Skeletal muscle tissue (tissue), 4 donors: ENCODE measurements around the gene ANKRD17. TPM values are rescaled to one million over a fixed set of nuclear protein-coding genes. Genes with fewer than 3 reads are reported as not detected.

ENCODE experiments used
- H3K27ac ChIP-seq: one replicate; pipeline ENCODE4 v1.7.0; 2013; ENCODE audit warnings: mild to moderate bottlenecking, low read depth, low read length, inconsistent platforms
- H3K27me3 ChIP-seq, 3 donors: one replicate each; pipeline ENCODE4 v1.7.0; 2013; ENCODE audit warnings: low read length in 3 of 3; ENCODE audit not compliant: control insufficient read depth in 3 of 3, insufficient read depth in 3 of 3
- H3K36me3 ChIP-seq, 3 donors: one replicate each; pipeline ENCODE4 v1.7.0; 2013; ENCODE audit warnings: low read length in 3 of 3; ENCODE audit not compliant: control insufficient read depth in 3 of 3, insufficient read depth in 3 of 3
- H3K4me1 ChIP-seq, 3 donors: one replicate each; pipeline ENCODE4 v1.7.0; 2013; ENCODE audit warnings: low read length in 3 of 3, mild to moderate bottlenecking in 3 of 3; ENCODE audit not compliant: control insufficient read depth in 3 of 3, insufficient read depth in 3 of 3
- H3K4me3 ChIP-seq, 3 donors: one replicate each; pipeline ENCODE4 v1.7.0; 2013; ENCODE audit warnings: low read length in 3 of 3
- H3K9ac ChIP-seq, 3 donors: one replicate each; pipeline ENCODE4 v1.7.0; 2013; ENCODE audit warnings: low read length in 3 of 3, mild to moderate bottlenecking in 3 of 3, moderate library complexity in 2 of 3, low read depth in 1 of 3
- H3K9me3 ChIP-seq, 3 donors: one replicate each; pipeline ENCODE4 v1.7.0; 2013; ENCODE audit warnings: low read length in 3 of 3; ENCODE audit not compliant: control insufficient read depth in 3 of 3
- total RNA-seq: library from RNA; depleted of rRNA; stranded (reverse); fragments of >200 nt; gene quantifications from one replicate; pipeline ENCODE4 v1.2.3, GENCODE V29; 2014
- donor health status: Osteomylitis.

The ANKRD17 gene
- total RNA-seq, 1 donor from 2014 or later, result 46.4 TPM

- Histone ChIP-seq H3K4me3 (no peak overlapping the region), H3K27ac (no peak overlapping the region), H3K27me3 (no peaks in the 10 kb centered on the region), H3K9me3 (no peaks in the 10 kb centered on the region), H3K36me3 (peaks cover 26 to 45% (median 42%) of the 10 kb centered on the region in 3 donors), H3K4me1 (no peaks in the 10 kb centered on the region), H3K9ac (no peak overlapping the region)
Measured at GRCh38 chr4:73098713-73099112, 159.9 kb downstream of the ANKRD17 start.

GRCh38 chr4:73098016-73098415, 160.6 kb downstream of the ANKRD17 start:
- Histone ChIP-seq H3K27me3 (no peaks in the 10 kb centered on the region), H3K4me1 (no peaks in the 10 kb centered on the region), H3K4me3 (no peak overlapping the region), H3K27ac (no peak overlapping the region), H3K9me3 (no peaks in the 10 kb centered on the region), H3K9ac (no peak overlapping the region), H3K36me3 (peaks cover 26 to 45% (median 42%) of the 10 kb centered on the region in 3 donors)

DNA sequence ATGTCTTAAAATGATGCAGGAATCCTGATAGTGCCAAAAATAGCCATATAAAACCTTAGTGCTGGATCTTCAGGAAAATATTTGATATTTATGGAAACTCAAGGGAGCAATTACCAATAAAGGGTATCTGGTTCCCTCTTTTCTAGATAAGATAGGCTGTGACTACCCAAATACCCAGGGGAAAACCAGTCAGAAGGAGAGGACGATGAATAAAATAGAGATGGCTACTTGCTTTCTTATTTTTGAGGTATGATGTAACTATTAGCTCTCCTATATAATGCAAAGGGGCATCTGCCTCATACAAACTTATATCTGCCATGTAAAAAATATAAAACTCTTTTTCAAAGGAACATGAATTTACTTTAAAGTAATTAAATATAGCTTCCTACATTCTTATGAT, 165.7 kb downstream of the ANKRD17 start:
- Histone ChIP-seq H3K4me3 (no peak overlapping the region), H3K4me1 (no peaks in the 10 kb centered on the region), H3K27ac (no peak overlapping the region), H3K9ac (no peak overlapping the region), H3K9me3 (no peaks in the 10 kb centered on the region), H3K36me3 (peaks cover 21 to 36% (median 25%) of the 10 kb centered on the region in 3 donors), H3K27me3 (no peaks in the 10 kb centered on the region)

DNA sequence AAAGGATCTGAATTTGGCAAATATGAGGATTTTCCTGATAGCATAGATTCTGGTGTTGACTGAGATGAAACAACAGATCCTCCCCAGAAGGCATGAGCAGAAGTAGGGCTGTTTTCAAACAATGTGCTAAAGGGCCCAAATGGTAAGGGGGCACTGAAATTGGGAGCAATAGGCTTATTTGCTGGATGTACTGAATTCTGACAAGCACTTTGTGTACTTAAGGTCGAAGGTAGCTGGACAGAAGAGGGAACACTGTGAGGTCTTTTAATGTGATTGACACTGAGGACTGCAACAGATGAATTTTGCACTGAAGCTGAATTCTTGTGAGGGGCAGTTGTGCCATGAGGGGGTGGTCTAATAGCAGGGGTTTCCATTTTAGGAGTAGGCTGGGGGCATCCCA, 167.9 kb downstream of the ANKRD17 start:
- Histone ChIP-seq H3K9ac (no peak overlapping the region), H3K4me3 (no peak overlapping the region), H3K9me3 (no peaks in the 10 kb centered on the region), H3K27ac (no peak overlapping the region), H3K4me1 (no peaks in the 10 kb centered on the region), H3K27me3 (no peaks in the 10 kb centered on the region), H3K36me3 (peaks cover 21 to 23% (median 21%) of the 10 kb centered on the region in 3 donors)

- no peak overlapping the region for H3K27ac ChIP-seq
- H3K9me3 ChIP-seq, result no peaks in the 10 kb centered on the region
- peaks cover 14 to 24% (median 15%) of the 10 kb centered on the region in 3 donors for H3K36me3 ChIP-seq
- no peaks in the 10 kb centered on the region for H3K27me3 ChIP-seq
- H3K4me3 ChIP-seq, result no peak overlapping the region
- H3K9ac ChIP-seq, result no peak overlapping the region
- no peaks in the 10 kb centered on the region for H3K4me1 ChIP-seq
Measured at GRCh38 chr4:73087871-73088270, 170.7 kb downstream of the ANKRD17 start.

GRCh38 chr4:73086095-73086868, 172.3 kb downstream of the ANKRD17 start:
- no peaks in the 10 kb centered on the region for H3K9me3 ChIP-seq
- no peak overlapping the region for H3K4me3 ChIP-seq
- peaks cover 8 to 19% (median 13%) of the 10 kb centered on the region in 3 donors for H3K36me3 ChIP-seq
- H3K27me3 ChIP-seq, result no peaks in the 10 kb centered on the region
- no peak overlapping the region for H3K9ac ChIP-seq
- H3K4me1 ChIP-seq, result no peaks in the 10 kb centered on the region
- H3K27ac ChIP-seq, result no peak overlapping the region

- Histone ChIP-seq H3K36me3 (peaks cover 8 to 32% (median 20%) of the 10 kb centered on the region in 3 donors), H3K27me3 (no peaks in the 10 kb centered on the region), H3K9ac (no peak overlapping the region), H3K9me3 (no peaks in the 10 kb centered on the region), H3K4me3 (no peak overlapping the region), H3K4me1 (no peaks in the 10 kb centered on the region), H3K27ac (no peak overlapping the region)
Measured at GRCh38 chr4:73080789-73081188, 177.8 kb downstream of the ANKRD17 start.

GRCh38 chr4:73075832-73076231, 182.8 kb downstream of the ANKRD17 start:
- Histone ChIP-seq H3K27ac (no peak overlapping the region), H3K36me3 (peaks cover 8 to 27% (median 15%) of the 10 kb centered on the region in 3 donors)

DNA sequence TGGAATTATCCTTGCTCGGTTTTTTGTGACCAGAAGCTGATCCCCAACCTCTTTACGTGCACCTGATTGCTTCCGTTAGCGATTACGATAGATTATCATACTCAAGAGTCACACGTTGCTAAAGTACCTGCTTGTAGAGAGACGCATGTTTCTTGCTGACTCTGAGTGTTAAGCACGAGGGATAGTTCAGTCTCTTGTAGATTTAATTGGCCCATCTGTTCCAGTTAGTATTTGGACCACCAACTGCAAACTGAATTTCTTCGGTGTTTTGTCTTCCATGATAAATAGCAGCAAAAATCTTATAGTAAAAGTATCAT, 188.6 kb downstream of the ANKRD17 start:
- Histone ChIP-seq H3K4me1 (peaks cover 4 to 9% (median 6%) of the 10 kb centered on the region in 3 donors), H3K9ac (peak overlapping the region; percentile 84 to 96 (median 93)), H3K27ac (peak overlapping the region; percentile 95), H3K4me3 (peak overlapping the region; percentile 89 to 98 (median 94)), H3K36me3 (peaks cover 0 to 2% (median 0%) of the 10 kb centered on the region in 3 donors), H3K27me3 (no peaks in the 10 kb centered on the region), H3K9me3 (no peaks in the 10 kb centered on the region)

More at GRCh38 chr4:73075832-73076231, 182.8 kb downstream of the ANKRD17 start:
- Histone ChIP-seq H3K4me3 (no peak overlapping the region), H3K4me1 (no peaks in the 10 kb centered on the region), H3K9ac (no peak overlapping the region), H3K27me3 (no peaks in the 10 kb centered on the region), H3K9me3 (no peaks in the 10 kb centered on the region)

DNA sequence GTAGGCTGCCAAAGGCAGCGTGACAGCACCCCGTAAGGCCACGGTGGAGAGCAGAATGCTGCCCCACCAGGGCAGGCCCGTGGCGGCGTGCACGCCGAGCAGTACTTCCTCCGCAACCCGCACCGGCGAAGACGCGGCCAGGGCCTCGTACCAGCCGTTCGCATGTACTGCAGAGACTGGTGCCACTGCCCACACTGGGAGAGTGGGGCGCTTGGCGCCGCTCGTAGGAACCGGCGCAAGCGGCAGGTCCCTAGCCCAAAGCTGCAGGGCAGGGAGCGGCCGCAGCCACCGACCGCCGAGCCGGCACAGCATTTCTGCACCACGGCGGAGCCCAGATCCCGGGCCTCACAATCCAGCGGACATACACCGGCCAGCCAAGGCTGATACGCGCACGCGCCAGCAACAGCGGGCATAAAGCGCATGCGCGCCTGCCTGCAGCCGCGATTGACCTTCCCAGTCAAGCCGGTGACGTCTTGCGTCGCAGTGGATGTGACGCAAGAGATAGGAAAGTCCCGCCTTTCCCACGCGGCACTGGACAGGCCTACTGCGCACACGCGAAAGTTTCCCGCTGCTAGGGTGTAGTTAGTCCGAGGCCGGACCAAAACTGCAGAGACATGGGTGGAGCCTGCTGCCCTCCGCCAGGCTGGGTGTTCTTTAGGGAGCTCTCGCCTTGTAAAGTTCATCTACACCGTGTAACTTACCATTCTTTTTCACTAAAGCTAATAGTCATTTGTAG, 189.1 kb downstream of the ANKRD17 start, which contains the start of gene COX18:
COX18 (minus strand) TSS at position 379 of the 736 bp plus-strand sequence; CDS start at position 312, 67 bp downstream.
- no peaks in the 10 kb centered on the region for H3K9me3 ChIP-seq
- peaks cover 0 to 2% (median 0%) of the 10 kb centered on the region in 3 donors for H3K36me3 ChIP-seq
- H3K4me3 ChIP-seq, result peak within 1 kb of the TSS; percentile 94 to 98 (median 94)
- peak within 1 kb of the TSS; percentile 95 for H3K27ac ChIP-seq
- H3K27me3 ChIP-seq, result no peaks in the 10 kb centered on the region
- peak within 1 kb of the TSS; percentile 93 to 98 (median 96) for H3K9ac ChIP-seq
- peaks cover 4 to 9% (median 6%) of the 10 kb centered on the region in 3 donors for H3K4me1 ChIP-seq
